HL-60 (cell line): Measurements from ENCODE around the gene ASIC3.

Experiments used
- DNase-seq, 2 experiments: peaks; one replicate each; pipeline ENCODE4 v3.0.0-alpha.2; 2010 to 2020; ENCODE audit warnings: low read depth in 1 of 2, low spot score in 1 of 2
- H3K27ac ChIP-seq: fragments of 250-450 bp; sonication (Bioruptor Pico); replicated peaks from 2 replicates; pipeline ENCODE4 v1.5.1; 2020; ENCODE audit warnings: mild to moderate bottlenecking, moderate library complexity
- H3K27me3 ChIP-seq: fragments of 250-450 bp; sonication (Bioruptor Pico); 2 replicates; pipeline ENCODE4 v1.5.1; 2021; ENCODE audit warnings: mild to moderate bottlenecking, moderate library complexity; ENCODE audit not compliant: insufficient read depth, poor library complexity, severe bottlenecking
- H3K4me3 ChIP-seq: replicated peaks from 2 replicates; pipeline ENCODE4 v1.5.1; 2011; ENCODE audit warnings: mild to moderate bottlenecking, control low read depth, low read length; ENCODE audit not compliant: insufficient read depth
- CTCF ChIP-seq: IDR thresholded peaks from one replicate; pipeline ENCODE4 v1.5.1; 2011; ENCODE audit warnings: low read length, control low read depth, inconsistent platforms; ENCODE audit not compliant: insufficient read depth
- GABPA ChIP-seq: IDR thresholded peaks from 2 replicates; pipeline ENCODE4 v1.6.1; 2012; ENCODE audit warnings: low read depth
- POLR2AphosphoS5 ChIP-seq: IDR thresholded peaks from 2 replicates; pipeline ENCODE4 v1.6.1; 2012; ENCODE audit warnings: low read depth
- REST ChIP-seq: IDR thresholded peaks from 2 replicates; pipeline ENCODE4 v1.6.1; 2012; ENCODE audit warnings: low read depth; ENCODE audit not compliant: insufficient replicate concordance
- SPI1 ChIP-seq: IDR thresholded peaks from 2 replicates; pipeline ENCODE4 v1.6.1; 2012; ENCODE audit warnings: low read depth, mild to moderate bottlenecking, borderline replicate concordance

The ASIC3 gene

GRCh38 chr7:151061213-151062110 is 13.1 kb downstream of the ASIC3 start:
- TF ChIP-seq CTCF: no peak
- TF ChIP-seq REST: no peak
- no peak for TF ChIP-seq POLR2AphosphoS5
- no peak for TF ChIP-seq GABPA
- TF ChIP-seq SPI1: no peak
- DNase-seq: no peak
- Histone ChIP-seq H3K4me3 (no peak overlapping the region), H3K27me3 (no peaks in the 10 kb centered on the region), H3K27ac (no peak overlapping the region)

DNA sequence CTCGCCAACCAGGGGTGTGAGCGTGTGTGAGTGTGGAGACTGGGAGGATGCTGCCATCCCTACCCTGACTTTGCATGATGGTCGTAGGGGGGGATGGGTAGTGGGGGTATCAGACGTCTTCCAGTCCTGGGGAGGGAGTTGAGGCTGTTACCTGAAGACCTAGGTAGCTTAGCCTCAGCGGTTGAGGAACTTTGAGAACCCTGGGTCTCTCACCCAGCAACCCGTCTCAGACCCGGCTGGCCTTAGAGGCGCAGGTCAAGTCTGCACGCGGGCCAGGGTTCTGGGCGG is 13.7 kb downstream of the ASIC3 start:
- no peak for DNase-seq
- H3K27ac ChIP-seq: no peak overlapping the region
- TF ChIP-seq GABPA (no peak), CTCF (no peak), REST (no peak)
- H3K4me3 ChIP-seq: no peak overlapping the region
- no peaks in the 10 kb centered on the region for H3K27me3 ChIP-seq

- Histone ChIP-seq H3K27me3 (no peaks in the 10 kb centered on the region), H3K4me3 (no peak overlapping the region), H3K27ac (no peak overlapping the region)
- no peak for DNase-seq
- no peak for TF ChIP-seq GABPA
- no peak for TF ChIP-seq POLR2AphosphoS5
Measured at GRCh38 chr7:151062399-151063211, 14.3 kb downstream of the ASIC3 start.

DNA sequence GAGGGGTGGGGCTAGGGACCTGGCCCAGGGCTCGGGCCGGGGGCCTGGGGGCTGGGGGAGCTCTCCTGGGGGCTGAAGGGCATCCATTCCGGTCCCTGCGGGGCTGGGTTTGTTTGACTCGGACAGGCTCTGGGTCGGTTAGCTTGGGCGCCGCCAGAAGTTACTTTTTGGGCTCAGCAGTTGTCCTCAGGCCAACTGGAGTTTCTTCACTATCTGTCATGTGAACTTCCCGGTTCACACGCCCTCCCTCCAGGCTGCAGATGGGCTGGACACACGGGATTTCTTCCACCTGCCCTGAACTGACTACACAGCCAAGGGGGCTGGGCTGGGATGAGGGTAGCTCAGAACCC is 14.9 kb downstream of the ASIC3 start:
- no peak for TF ChIP-seq SPI1
- no peak for TF ChIP-seq REST
- TF ChIP-seq GABPA: no peak
- TF ChIP-seq CTCF: no peak
- TF ChIP-seq POLR2AphosphoS5: no peak
- Histone ChIP-seq H3K27ac (no peak overlapping the region), H3K27me3 (no peaks in the 10 kb centered on the region), H3K4me3 (no peak overlapping the region)
- no peak for DNase-seq
